ENCODE data around the gene MARCHF2.

Gene MARCHF2

DNA sequence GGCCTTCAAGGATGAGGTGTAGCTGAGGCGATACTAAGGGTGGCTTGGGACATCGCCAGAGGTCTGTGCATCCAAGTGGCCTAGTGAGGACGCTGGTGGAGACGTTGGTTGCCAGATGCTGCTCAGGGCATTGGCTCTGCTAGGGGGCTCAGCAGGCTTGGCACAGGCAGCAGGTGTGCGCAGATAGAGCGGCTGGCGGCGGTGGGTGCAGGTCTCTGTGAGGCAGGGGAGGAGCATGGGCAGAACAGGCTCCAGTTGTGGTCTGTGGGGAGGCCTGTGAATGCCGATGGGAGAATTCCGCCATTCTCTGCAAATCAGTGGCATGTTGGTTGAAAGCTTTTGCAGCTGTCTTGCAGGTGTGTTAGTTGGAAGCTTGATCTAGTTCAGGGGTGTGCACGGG is 68.1 kb downstream of the MARCHF2 start:
- no peak for DNase-seq

DNA sequence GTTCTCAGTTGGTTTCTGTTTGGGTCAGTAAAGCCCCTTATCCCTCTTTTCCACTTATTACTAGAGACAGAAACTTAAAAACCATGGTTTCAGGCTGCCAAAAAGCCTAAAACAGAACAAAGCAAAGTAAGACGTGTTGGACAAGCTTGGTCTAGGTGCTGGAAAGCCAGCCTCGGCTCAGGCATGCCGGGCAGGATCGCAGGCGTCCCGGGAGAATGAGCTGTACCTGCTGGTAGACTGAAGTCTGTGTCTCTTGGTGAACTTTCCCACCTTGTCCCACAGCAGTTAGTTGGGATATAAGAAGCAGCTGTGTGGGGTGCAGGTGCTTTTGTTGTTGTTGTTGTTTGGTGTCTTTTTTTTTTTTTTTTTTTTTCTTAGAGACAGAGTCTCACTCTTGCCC is 68.5 kb downstream of the MARCHF2 start:
- DNase-seq = no peak

DNA sequence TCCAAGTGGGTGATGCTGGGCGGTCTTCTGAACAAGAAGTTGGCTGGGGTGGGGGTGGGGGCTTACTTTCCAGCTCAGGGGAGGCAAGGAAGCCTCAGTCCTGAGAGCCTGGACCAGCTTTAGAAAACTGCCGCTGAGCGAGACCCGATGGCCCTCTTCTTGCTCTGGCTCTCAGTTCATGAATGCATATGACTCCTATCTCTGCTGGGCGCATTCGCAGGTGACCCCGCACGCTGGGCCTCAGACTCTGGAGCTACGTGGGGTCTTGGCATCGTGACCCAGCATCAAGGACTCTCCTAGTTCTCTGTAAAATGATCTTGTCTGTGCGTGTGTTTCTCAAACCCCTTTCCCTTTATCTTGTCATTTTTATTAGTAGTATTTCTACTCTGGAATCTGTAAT is 69.6 kb downstream of the MARCHF2 start:
- DNase-seq = no peak

DNA sequence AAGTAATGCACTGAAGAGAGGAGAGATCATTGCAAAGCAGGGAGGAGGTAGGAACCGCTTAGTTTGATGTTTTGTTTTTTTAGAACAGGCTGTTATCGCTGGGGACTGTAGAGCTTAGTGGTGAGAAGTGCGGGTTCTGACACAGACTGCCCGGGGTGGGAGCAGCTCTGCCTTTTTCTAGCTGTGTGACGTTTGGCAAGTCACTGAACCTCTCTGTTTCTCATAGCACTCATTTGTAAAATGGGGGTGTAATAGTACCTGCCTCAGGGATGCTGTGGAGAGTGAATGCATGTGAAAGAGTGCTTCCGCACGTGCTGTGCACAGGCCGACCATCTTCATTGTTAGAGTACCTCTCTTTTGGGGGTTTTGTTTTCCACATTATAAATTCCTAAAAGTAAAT is 70.1 kb downstream of the MARCHF2 start:
- no peak for DNase-seq

DNA sequence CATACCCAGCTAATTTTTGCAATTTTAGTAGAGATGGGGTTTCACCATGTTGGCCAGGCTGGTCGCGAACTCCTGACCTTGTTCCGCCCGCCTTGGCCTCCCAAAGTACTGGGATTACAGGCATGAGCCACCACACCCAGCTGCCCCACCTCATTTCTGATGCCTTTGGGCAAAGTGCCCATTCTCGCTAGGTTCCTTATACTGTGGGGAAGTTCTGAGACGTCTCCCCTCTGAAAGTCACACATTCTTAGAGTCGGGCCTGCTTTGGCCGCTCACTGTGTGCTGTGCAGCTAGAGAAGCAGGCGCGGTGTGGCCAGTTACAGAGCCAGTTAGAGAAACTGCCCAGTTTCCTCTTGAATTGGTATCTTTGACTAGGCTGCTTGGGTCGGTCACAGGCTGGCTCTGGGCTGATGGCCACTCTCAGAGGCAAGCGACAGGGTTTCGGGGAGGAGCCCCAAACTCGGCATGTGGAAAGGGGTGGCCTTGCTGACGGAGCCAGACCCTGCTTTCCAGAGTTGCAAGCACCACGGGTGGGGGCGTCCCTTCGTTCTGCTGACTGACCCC is 71.3 kb downstream of the MARCHF2 start:
- no peak for DNase-seq

DNA sequence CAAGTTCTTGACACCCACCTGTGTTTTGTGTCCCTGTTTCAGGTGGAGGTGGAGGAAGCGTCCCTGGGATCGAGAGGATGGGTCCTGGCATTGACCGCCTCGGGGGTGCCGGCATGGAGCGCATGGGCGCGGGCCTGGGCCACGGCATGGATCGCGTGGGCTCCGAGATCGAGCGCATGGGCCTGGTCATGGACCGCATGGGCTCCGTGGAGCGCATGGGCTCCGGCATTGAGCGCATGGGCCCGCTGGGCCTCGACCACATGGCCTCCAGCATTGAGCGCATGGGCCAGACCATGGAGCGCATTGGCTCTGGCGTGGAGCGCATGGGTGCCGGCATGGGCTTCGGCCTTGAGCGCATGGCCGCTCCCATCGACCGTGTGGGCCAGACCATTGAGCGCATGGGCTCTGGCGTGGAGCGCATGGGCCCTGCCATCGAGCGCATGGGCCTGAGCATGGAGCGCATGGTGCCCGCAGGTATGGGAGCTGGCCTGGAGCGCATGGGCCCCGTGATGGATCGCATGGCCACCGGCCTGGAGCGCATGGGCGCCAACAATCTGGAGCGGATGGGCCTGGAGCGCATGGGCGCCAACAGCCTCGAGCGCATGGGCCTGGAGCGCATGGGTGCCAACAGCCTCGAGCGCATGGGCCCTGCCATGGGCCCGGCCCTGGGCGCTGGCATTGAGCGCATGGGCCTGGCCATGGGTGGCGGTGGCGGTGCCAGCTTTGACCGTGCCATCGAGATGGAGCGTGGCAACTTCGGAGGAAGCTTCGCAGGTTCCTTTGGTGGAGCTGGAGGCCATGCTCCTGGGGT is 72.7 kb downstream of the MARCHF2 start:
- DNase-seq = no peak

DNA sequence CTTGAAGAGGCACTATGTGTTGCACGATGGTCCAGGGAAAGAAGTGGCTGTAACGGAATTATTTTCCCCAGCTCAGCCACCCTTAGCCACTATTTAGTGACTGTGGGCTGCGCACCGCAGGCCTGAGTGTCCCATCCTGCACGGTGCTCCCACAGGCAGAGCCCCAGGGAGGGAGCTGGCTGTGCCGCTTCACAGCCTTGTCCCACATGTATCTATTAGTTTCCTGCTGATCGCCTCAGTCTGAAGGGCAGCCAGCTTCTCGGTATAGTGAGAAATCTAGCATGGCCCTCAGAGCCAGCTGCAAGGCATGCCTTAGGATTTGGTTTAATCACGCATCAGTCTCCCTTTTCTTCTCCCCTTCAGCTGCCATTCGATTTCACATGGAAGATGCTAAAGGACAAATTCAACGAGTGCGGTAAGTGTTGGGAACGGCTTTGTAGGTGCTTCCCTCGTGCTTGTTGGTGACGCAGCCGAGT is 73.6 kb downstream of the MARCHF2 start:
- DNase-seq = no peak

DNA sequence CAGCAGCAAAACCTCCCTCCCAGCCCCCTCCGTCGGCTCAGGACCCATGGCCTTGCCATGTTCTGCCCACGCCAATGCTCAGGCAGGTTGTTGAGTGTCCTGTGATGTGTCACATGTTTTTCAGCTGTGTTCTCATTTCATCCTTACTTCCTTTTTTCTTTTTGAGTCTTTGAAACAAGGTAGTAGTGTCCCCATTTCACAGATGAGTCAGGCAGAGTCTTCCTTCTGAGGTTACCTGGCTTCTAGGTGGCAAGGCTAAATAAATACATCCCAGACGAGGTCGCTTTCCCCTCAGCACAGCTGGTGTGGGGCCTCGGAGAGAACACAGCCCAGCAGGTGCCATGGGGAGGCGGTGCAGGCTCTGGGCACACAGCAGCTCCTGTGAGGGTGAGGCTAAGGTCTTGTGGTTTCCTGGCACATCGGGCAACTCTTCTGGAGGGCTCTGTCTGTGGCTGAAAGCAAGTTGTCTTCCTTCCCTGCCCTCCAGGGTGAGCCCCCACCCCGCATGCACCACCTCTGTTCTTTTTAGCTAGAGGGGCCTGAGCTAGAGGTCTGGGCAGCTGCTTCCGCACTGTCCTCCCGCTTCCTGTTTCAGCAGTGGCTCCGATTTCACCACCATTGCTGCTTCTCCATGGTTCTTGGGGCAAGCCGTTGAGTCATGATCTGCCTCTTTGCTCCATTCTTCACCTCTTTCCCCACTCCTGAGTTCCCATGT is 74.2 kb downstream of the MARCHF2 start:
- peak; percentile 10 to 65 (median 28) for DNase-seq

DNA sequence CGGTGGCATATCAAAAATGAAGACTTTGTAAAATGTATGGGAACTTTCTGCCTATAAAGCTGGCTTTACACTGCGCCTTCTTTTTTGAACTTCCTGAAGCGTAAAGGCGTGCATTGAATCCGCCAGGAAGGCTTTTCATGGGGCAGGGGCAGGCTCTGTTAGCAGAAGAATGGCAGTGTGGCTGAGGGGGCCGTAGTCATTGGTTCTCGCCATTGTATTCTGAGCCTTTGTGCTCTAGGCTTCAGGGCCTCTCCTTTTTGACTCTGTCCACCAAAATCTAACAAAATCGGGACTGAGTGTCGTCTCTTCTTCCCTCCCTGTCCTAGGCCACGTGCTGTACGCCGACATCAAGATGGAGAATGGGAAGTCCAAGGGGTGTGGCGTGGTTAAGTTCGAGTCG is 75.3 kb downstream of the MARCHF2 start:
- no peak for DNase-seq
